ENCODE results near the gene SCART1. TPM values are rescaled to one million over a fixed set of nuclear protein-coding genes. Genes with fewer than 3 reads are reported as not detected.

Gene SCART1
- total RNA-seq, 1 donor from 2014 or later: 1.3 TPM

DNA sequence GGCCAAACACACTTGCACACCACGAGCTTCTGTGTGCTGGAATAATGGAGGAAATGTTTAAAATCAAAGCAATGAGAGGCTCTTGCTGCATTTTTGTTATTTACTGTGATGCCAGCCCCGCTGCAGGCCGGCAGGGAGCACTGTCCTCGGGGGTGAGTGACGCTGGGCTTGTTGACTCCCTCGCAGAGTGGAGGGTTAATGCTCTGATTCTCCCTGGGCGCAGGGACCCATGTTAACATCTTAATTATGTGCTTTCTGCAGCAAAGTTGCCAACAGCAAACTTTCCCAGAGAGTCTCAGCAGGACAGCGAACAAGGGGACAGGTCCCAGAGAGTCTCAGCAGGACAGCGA lies 22.9 kb downstream of the SCART1 start:
- TF ChIP-seq, protein P1, sequence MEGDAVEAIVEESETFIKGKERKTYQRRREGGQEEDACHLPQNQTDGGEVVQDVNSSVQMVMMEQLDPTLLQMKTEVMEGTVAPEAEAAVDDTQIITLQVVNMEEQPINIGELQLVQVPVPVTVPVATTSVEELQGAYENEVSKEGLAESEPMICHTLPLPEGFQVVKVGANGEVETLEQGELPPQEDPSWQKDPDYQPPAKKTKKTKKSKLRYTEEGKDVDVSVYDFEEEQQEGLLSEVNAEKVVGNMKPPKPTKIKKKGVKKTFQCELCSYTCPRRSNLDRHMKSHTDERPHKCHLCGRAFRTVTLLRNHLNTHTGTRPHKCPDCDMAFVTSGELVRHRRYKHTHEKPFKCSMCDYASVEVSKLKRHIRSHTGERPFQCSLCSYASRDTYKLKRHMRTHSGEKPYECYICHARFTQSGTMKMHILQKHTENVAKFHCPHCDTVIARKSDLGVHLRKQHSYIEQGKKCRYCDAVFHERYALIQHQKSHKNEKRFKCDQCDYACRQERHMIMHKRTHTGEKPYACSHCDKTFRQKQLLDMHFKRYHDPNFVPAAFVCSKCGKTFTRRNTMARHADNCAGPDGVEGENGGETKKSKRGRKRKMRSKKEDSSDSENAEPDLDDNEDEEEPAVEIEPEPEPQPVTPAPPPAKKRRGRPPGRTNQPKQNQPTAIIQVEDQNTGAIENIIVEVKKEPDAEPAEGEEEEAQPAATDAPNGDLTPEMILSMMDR (conservative IDR thresholded peaks at IDR 0.05; ENCODE audit: low read depth, low read length): no peak
- DNase-seq (ENCODE audit: low read depth): no peak
- H3K4me3 ChIP-seq (ENCODE audit: low read depth, low read length): no peak overlapping the region

GRCh38 chr10:133481086-133481643 lies 27.4 kb downstream of the SCART1 start:
- no peak overlapping the region for H3K4me3 ChIP-seq (ENCODE audit: low read depth, low read length)
- TF ChIP-seq, protein P1 (conservative IDR thresholded peaks at IDR 0.05; ENCODE audit: low read depth, low read length): no peak

GRCh38 chr10:133481657-133482056 lies 27.9 kb downstream of the SCART1 start:
- no peak for DNase-seq (ENCODE audit: low read depth)
- TF ChIP-seq, protein P1 (conservative IDR thresholded peaks at IDR 0.05; ENCODE audit: low read depth, low read length): no peak
- H3K4me3 ChIP-seq (ENCODE audit: low read depth, low read length): no peak overlapping the region

More at GRCh38 chr10:133481086-133481643, 27.4 kb downstream of the SCART1 start:
- no peak for DNase-seq (ENCODE audit: low read depth)

- TF ChIP-seq, protein P1 (conservative IDR thresholded peaks at IDR 0.05; ENCODE audit: low read depth, low read length): no peak
- no peak for DNase-seq (ENCODE audit: low read depth)
- H3K4me3 ChIP-seq (ENCODE audit: low read depth, low read length): no peak overlapping the region
Observed at GRCh38 chr10:133484818-133485217, 31.1 kb downstream of the SCART1 start.

GRCh38 chr10:133487085-133487484 lies 33.3 kb downstream of the SCART1 start:
- H3K4me3 ChIP-seq (ENCODE audit: low read depth, low read length): no peak overlapping the region
- DNase-seq (ENCODE audit: low read depth): no peak
- TF ChIP-seq, protein P1 (conservative IDR thresholded peaks at IDR 0.05; ENCODE audit: low read depth, low read length): no peak

GRCh38 chr10:133488354-133488753 lies 34.6 kb downstream of the SCART1 start:
- TF ChIP-seq, protein P1 (conservative IDR thresholded peaks at IDR 0.05; ENCODE audit: low read depth, low read length): no peak
- no peak overlapping the region for H3K4me3 ChIP-seq (ENCODE audit: low read depth, low read length)
- no peak for DNase-seq (ENCODE audit: low read depth)
